Measurements from ENCODE around the gene SPATA31C2.
A peak's percentile ranks its signal among the peaks of the same experiment; 100 is the strongest.
"Not testable (repeated sequence)": the region's sequence is repeated elsewhere in the genome, so short reads cannot be mapped to it uniquely, and the experiment has no call there.

Gene SPATA31C2

DNA sequence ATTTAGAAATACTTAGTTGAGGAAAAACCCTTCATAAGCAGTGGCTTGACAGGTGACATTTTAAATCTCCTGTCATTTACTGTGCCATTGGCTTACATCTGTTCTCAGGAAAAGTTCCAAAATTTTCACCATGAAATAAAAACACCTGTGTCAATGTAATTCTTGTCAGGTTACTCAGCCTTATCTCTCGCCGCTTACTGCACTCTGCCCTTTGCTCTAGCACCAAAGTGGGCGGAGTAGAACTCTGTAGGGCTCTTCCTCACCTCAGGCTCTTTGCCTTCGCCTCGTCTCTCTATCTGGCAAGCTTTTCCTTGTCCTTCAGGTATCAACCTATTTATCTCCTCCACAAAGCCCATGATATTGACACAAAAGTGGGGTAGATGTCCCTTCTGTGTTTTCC lies 20.2 kb downstream of the SPATA31C2 start:
- not testable (repeated sequence) for DNase-seq

DNA sequence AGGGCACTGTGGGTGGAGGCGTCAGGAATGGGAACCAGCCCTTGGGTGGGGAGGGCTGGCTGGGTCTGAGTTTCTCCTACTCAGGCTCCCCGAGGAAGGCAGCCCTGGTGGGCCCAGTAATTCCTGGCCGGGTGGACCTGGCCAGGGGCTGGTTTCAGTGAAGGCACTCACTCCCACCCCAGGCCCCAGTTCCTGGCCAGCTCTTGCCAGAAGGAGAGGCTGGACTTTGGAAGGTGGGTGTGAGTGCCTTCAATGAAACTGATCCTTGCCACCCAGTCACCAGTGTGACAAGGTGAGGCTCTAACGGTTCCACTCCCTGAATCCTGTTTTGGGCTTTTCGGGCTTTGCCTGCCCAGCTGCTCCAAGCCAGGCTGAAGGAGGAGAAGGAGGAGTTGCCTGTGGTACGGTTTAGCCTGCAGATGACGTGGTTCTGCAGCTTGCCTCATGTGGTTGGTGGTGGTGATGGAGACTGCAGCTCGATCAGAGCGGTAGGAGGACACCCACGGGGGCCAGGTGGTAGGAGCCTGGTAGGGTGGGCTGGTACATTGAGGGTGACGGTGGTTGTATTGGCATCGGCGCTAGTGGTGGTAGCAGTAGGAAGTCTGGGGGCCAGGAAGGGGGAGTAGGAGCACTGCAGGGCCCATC lies 23.2 kb downstream of the SPATA31C2 start:
- DNase-seq: not testable (repeated sequence)

DNA sequence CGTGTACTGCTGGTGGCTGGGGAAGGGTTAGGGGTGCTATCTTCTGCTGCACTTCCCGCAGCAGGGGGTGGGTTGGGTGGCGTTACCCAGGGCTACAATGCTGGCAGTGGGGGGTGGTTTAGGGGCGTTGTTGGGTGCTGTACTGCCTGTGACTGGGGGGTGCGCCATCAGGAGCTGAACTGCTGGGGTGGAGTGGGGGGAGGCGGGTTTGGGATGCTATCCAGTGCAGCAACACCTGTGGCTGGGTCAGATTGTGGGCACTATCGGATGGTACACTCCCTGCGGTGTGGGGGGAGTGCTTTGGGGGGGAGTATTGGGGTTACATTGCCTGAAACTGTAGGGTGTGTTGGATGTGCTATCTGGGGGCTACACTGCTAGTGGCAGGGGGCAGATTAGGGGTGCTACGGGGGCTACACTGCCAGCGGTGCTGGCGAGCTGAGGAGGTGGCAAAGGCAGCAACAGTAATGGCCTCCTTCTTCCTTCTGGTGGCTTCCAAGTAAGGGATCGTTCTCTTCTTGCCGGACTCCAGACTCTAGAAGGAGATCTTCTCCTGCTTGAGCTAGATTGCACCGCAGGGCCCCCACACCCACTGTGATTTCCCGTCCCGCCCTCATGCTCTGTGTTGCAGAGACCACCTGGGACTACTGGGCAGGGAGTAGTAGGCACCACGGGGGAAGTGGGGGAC lies 23.9 kb downstream of the SPATA31C2 start:
- not testable (repeated sequence) for DNase-seq

DNA sequence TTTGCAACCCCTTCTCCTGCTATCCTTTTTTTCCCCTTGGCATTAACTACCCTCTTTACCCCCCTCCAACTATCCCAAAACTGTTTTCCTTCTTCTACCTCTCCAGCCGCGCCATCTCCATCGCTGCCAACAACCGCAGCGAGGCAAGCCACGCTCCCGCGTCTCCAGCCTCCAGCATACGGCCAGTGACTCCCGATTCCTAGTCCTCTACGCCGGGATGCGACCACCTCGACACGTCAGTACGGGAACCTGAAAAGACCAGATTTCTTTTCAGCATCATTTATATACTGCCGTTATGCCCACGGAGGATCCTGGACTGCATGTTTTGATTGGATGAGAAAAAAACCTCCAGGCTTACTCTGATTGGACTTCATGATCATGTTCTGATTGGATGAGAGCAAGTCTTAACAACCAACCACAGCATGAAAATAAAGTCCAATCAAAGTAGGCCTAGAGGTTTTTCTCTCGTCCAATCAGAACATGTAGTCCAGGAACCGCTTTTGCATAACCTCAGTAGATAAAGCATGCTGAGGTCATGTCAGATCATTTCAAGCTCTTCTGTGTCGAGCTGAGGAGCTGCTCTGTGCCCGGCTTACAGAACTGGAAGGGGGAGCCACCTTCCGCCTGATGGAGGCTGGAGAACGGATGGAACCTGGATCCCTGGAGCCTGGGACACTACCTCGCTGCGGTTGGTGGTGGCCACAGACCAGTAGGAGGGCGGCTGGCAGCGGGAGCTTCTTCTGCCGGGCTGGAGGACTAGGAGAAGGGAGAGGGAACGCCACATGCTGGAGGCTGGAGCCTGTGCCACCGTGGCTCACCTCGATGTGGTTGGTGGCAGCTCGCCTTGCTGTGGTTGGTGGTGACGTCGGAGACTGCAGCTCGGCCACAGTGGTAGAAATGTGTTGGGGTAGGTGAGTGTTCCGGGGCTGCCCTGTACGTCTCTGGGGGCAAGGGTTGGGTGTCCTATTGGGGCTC lies 24.8 kb downstream of the SPATA31C2 start:
- DNase-seq: not testable (repeated sequence)

DNA sequence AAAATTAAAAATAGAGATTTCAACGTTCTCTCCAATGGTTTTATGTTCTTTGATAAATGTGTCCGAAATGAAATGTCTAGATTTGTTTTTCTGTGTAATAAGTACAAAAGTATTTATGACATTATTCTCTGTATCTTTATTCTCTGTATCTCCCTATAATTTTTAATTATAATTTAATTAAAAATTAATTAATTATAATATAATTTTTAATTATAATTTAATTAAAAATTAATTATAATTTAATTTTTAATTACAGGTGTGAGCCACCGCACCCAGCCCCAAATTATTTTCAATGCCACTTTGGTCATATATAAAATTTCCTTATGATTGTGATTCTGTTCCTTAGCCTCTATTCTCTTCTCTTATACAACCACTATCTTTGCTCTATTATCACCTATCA lies 28.2 kb downstream of the SPATA31C2 start:
- DNase-seq: no peak

DNA sequence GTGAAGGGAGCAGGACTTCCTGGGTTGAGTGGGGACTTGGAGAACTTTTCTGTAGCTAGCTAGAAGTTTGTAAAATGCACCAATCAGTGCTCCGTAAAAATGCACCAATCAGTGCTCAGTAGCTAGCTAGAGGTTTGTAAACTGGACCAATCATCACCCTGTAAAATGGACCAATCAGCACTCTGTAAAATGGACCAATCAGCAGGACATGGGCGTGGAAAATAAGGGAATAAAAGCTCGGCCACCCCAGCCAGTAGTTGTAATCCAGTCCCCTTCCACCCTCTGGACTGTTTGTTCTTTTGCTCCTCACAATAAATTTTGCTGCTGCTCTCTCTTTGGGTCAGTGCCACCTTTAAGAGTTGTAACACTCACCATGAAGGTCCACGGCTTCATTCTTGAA lies 29.5 kb downstream of the SPATA31C2 start:
- DNase-seq: no peak

DNA sequence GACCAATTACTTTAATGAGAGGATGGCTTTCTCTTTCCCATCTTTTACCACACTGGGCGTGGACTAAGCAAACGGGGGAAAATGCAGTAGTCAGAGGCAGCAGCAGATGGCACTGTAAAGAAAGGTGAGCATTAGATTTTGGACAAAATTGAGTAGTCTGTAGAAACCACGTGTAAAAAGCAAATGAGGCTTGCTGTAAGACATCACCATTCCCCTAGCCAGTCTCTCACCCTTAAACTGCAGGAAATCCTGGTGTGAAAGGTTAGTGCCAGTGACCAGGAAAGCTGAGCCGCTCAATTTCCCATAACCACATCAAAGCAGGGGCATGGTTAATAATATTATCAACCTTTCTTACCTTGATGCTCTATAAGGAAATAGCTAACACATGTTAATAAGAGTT lies 31.8 kb downstream of the SPATA31C2 start:
- peak; percentile 20 for DNase-seq

DNA sequence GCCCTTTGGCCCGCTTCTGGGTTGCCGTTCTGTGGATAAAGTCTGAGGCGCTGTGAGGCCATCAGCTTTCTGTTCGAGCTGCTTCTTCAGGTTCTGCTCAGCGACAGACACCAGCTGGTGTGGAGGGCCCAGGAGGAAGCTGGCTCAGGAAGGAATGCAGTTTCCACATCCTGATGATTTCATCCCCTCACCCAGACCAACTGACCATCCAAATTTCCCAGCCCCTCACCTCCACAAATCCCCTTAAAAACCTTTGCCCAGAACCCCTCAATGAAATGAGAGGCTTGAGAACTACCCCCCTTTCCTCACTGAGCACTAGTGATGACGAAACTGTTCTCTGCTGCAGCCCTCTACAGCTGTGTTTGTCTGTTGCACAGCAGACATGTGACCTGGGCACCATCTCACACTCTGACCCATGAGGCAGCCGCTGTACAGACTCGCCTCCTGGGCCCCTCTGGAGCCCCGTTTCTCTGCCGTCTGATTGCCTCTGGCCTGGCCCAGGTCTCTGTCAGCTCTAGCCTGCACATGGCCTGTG lies 45.4 kb downstream of the SPATA31C2 start:
- DNase-seq: peak; percentile 74

DNA sequence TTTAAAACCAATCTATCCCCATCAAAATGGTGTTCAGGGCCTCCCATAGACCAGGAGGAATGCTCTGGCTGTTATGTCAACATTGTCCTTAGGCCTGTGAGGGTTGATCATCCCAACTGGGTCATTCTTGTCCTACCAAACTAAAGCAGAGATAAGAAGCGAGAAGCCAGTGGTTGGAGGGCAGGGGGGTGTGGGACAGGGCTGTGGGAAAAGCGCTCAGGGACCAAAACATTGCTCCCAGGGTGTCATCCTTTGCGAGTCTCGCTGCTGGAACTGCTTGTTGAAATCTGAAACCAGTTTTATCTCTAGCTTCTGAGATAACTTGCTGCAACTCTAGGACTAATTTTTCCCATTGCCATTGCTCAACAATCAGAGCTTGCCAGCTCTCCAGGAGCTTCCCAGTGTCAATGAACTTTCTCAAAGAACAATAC lies 48.1 kb downstream of the SPATA31C2 start:
- no peak for DNase-seq

DNA sequence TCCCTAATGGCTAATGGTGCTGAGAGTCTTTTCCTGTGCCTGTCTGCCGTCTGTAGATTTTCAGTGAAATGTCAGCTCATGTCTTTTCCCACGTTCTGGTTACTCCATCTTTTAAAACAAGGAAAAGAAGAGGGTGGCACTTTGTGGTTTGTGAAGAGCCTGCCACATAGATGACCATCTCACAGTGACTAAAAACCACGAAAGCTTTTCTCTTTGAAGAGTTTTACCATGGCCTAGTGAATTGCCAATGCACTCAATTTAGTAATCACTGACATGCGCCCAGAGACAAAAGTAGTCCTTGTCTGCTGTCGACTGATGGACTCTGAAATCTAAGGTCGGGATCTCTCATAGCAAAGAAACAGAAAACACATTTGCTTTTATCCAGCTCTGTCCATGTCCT lies 50.4 kb downstream of the SPATA31C2 start:
- DNase-seq: no peak

DNA sequence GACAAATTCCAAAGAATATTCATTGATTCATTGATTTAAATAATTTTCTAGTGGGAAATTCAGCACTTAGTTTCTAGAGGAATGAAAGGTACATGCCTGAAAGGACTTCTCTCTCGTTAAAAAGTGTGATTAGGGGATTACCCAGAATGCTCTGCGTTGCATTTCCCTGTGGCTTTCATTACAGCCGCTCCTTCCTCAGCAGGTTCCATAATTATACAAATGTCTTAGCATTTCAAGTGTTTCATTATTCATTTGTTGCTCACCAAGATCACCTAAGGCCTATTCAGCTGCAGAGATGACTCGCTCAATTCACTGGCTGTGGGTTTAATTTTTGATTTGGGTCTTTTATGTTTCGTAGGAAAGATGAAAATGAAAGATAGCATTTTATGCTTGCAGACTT lies 52.8 kb downstream of the SPATA31C2 start:
- DNase-seq: no peak

DNA sequence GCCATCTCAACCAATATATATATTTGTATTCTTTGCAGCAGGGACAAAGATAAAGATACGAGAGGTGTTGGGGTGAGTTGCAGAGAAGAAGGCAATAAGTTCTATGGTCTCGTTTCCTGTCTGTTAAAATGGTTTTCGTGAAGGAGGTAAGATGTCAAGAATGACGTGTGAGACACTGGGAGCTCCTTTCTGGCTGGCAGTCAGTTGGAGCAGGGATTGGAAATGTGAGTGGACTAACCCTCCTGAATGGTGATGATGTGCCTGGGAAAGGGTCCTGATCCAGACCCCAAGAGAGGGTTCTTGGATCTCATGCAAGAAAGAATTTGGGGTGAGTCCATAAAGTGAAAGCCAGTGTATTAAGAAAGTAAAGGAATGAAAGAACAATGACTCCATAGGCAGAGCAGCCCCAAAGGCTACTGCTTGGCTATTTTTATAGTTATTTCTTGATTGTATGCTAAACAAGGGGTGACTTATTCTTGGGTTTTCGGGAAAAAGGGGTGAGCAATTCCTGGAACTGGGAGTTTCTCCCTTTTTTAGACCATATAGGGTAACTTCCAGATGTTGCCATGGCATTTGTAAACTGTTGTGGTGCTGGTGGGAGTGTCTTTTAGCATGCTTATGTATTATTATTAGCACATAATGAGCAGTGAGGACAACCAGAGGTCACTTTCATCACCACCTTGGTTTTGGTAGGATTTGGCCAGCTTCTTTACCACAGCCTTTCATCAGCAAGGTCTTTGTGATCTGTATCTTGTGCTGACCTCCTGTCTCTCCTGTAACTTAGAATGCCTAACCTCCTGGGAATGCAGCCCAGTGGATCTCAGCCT lies 53.7 kb downstream of the SPATA31C2 start:
- peak; percentile 8 for DNase-seq
